HepG2 (cell line): ENCODE measurements around the gene CHPF. TPM values are rescaled to one million over a fixed set of nuclear protein-coding genes. Genes with fewer than 3 reads are reported as not detected.

Source experiments
- ATAC-seq: fragments of 200-7000 bp; cut with Tn5 transposase; 3 replicates; pipeline ENCODE4 v1.9.1; 2020; ENCODE audit warnings: mild to moderate bottlenecking, moderate library complexity
- BruUV-seq: library from RNA; stranded (reverse); fragments of 400-500 nt; replicated peaks from 2 replicates; lab custom pipeline; 2021; lab: Mats Ljungman, UMichigan
- CTCF ChIA-PET: fragments of 300-600 bp; formaldehyde crosslinking; extraction: SDS; loops from one replicate; lab custom pipeline; 2021; ENCODE audit warnings: low total read pairs, inconsistent platforms, low intra/inter-chr PET ratio; lab: Yijun Ruan, JAX
- POLR2A ChIA-PET: fragments of 350-600 bp; sonication (Branson Sonifier 250); formaldehyde crosslinking; loops from one replicate; lab custom pipeline; 2020; ENCODE audit warnings: antibody characterized with exemption, inconsistent platforms; lab: Yijun Ruan, JAX
- DNase-seq: peaks from one replicate; pipeline ENCODE4 v3.0.0-alpha.2; 2015; ENCODE audit warnings: low spot score
- FAIRE-seq: peaks from 3 replicates; lab custom pipeline; 2011; peaks lifted over from hg19 to GRCh38; lab: Jason Lieb, UNC
- H2AFZ ChIP-seq: one replicate; pipeline ENCODE4 v1.6.1; 2011; ENCODE audit warnings: low read length, inconsistent platforms
- H3K27ac ChIP-seq: fragments of 300-600 bp; 3 replicates; pipeline ENCODE4 v1.8.0; 2011; ENCODE audit warnings: mixed run types, mild to moderate bottlenecking, mixed read lengths, low read length, inconsistent platforms; ENCODE audit not compliant: insufficient read depth; ENCODE audit errors: extremely low read length
- H3K27me3 ChIP-seq, 2 experiments: fragments of 200-600 bp in 1 of 2; 2 replicates in 1 of 2; 3 replicates in 1 of 2; pipeline versions ENCODE4 v1.6.0 to v1.8.0; 2011; ENCODE audit warnings: low read length in 2 of 2, mild to moderate bottlenecking in 2 of 2, moderate library complexity in 2 of 2, inconsistent platforms in 1 of 2; ENCODE audit not compliant: insufficient read depth in 2 of 2, control insufficient read depth in 1 of 2
- H3K36me3 ChIP-seq, 2 experiments: fragments of 200-600 bp in 1 of 2; replicated peaks in 1 of 2; 2 replicates in 1 of 2; 3 replicates in 1 of 2; pipeline versions ENCODE4 v1.5.1 to v1.8.0; 2011; ENCODE audit warnings: low read length in 2 of 2, inconsistent platforms in 1 of 2; ENCODE audit not compliant: insufficient read depth in 2 of 2, control insufficient read depth in 1 of 2
- H3K4me1 ChIP-seq: 2 replicates; pipeline ENCODE4 v1.5.1; 2012; ENCODE audit warnings: low read length, inconsistent platforms; ENCODE audit not compliant: insufficient read depth
- H3K4me2 ChIP-seq: 2 replicates; pipeline ENCODE4 v1.6.0; 2011; ENCODE audit warnings: low read depth, low read length, inconsistent platforms
- H3K4me3 ChIP-seq, 3 experiments: fragments of 200-600 bp in 1 of 3; sonication (generic), shearing (Covaris generic) in 1 of 3; replicated peaks in 1 of 3; 2 replicates each; pipeline ENCODE4 v1.5.1; 2011 to 2016; ENCODE audit warnings: low read length in 3 of 3, inconsistent platforms in 2 of 3, low read depth in 2 of 3, mild to moderate bottlenecking in 2 of 3, control low read depth in 1 of 3, mixed read lengths in 1 of 3; ENCODE audit not compliant: insufficient read depth in 1 of 3
- H3K79me2 ChIP-seq: one replicate; pipeline ENCODE4 v1.6.1; 2011; ENCODE audit warnings: low read length, inconsistent platforms; ENCODE audit not compliant: insufficient read depth
- H3K9ac ChIP-seq: 2 replicates; pipeline ENCODE4 v1.6.0; 2011; ENCODE audit warnings: mild to moderate bottlenecking, low read depth, low read length, inconsistent platforms; ENCODE audit not compliant: insufficient read depth
- H3K9me3 ChIP-seq: 2 replicates; pipeline ENCODE4 v1.5.1; 2012; ENCODE audit warnings: mild to moderate bottlenecking, low read length
- H4K20me1 ChIP-seq: 2 replicates; pipeline ENCODE4 v1.6.0; 2011; ENCODE audit warnings: inconsistent platforms, mild to moderate bottlenecking, low read length, moderate library complexity; ENCODE audit not compliant: insufficient read depth
- GABPA ChIP-seq, 2 experiments: IDR thresholded peaks; 2 replicates each; pipeline ENCODE4 v1.6.1; 2011 to 2016; ENCODE audit warnings: low read depth in 2 of 2, low read length in 1 of 2, missing biosample characterization in 1 of 2, missing genetic modification characterization in 1 of 2
- MAFF ChIP-seq: IDR thresholded peaks from 2 replicates; pipeline ENCODE4 v1.6.1; 2011; ENCODE audit warnings: low read depth, low read length, improper control_type of control experiment
- MED8 ChIP-seq: sonication (generic); formaldehyde crosslinking; IDR thresholded peaks from 2 replicates; pipeline ENCODE4 v1.8.1; 2023; ENCODE audit warnings: mild to moderate bottlenecking, missing genetic modification reagents; ENCODE audit not compliant: insufficient replicate concordance
- POLR2AphosphoS5 ChIP-seq: IDR thresholded peaks from 2 replicates; pipeline ENCODE4 v1.6.1; 2012; ENCODE audit warnings: low read depth, low read length
- RBM22 ChIP-seq: fragments of 200-400 bp; formaldehyde crosslinking; optimal IDR thresholded peaks from 2 replicates; pipeline ENCODE3; 2017; ENCODE audit warnings: mild to moderate bottlenecking, low read length, moderate library complexity
- SMC3 ChIP-seq: IDR thresholded peaks from 2 replicates; pipeline ENCODE4 v1.6.1; 2011; ENCODE audit warnings: low read length, improper control_type of control experiment
- ZFAT ChIP-seq: sonication (generic); formaldehyde crosslinking; conservative IDR thresholded peaks from 2 replicates; pipeline ENCODE4 v1.8.1; 2023; ENCODE audit warnings: missing genetic modification reagents, inconsistent platforms
- ZNF138 ChIP-seq: sonication (generic); formaldehyde crosslinking; IDR thresholded peaks from 2 replicates; pipeline ENCODE4 v1.5.0; 2020; ENCODE audit warnings: mild to moderate bottlenecking, low read depth, missing genetic modification reagents
- ZNF33B ChIP-seq: sonication (generic); formaldehyde crosslinking; IDR thresholded peaks from 2 replicates; pipeline ENCODE4 v1.5.1; 2020; ENCODE audit warnings: mild to moderate bottlenecking, missing genetic modification reagents
- ZNF614 ChIP-seq: IDR thresholded peaks from 2 replicates; pipeline ENCODE4 v1.6.1; 2018; ENCODE audit warnings: missing biosample characterization, missing genetic modification reagents, inconsistent platforms, borderline replicate concordance
- WGBS: methylation state at CpG from one replicate; pipeline ENCODE4 v1.1.6; 2017; ENCODE audit warnings: low lambda C conversion rate; 5-methylcytosine and 5-hydroxymethylcytosine counted together
- in situ Hi-C: cut with HindIII; loops from 2 replicates; pipeline ENCODE4 v1.10.0; 2017; ENCODE audit warnings: low pct_unique_long_range_greater_than_20kb; ENCODE audit not compliant: extremely low pct_ligation_motif_present
- intact Hi-C: fragments of 100-400 bp; cut with micrococcal nuclease; formaldehyde crosslinking; loops from one replicate; pipeline ENCODE4 v1.10.0; 2022; ENCODE audit not compliant: unreplicated experiment
- polyA plus RNA-seq, 8 experiments: library from polyadenylated mRNA; depleted of rRNA in 3 of 8; stranded (reverse) in 7 of 8; unstranded in 1 of 8; fragments of >200 nt; fragmentation: Illumina TruSeq in 4 of 8; extraction: Trizol in 4 of 8; gene quantifications; 2 replicates each; pipeline versions ENCODE4 v1.2.1 to v1.2.3, GENCODE V29; 2011 to 2016; ENCODE audit warnings: low read depth in 4 of 8, missing spikeins in 1 of 8, mixed read lengths in 1 of 8; ENCODE audit not compliant: insufficient read depth in 1 of 8
- total RNA-seq, 5 experiments: library from RNA; depleted of rRNA; stranded (reverse); fragments of >200 nt; fragmentation: Illumina TruSeq; extraction: Trizol; gene quantifications; 2 replicates each; pipeline ENCODE4 v1.2.3, GENCODE V29; 2016; ENCODE audit warnings: low read depth in 1 of 5
- TF ChIP-seq, protein P1 (sequence below): sonication (generic); formaldehyde crosslinking; IDR thresholded peaks from 2 replicates; pipeline ENCODE4 v1.5.0; 2020; ENCODE audit warnings: mild to moderate bottlenecking, missing genetic modification reagents, moderate library complexity
- TF ChIP-seq, protein P2 (sequence below): sonication (generic); formaldehyde crosslinking; IDR thresholded peaks from 2 replicates; pipeline ENCODE4 v1.4.0; 2020; ENCODE audit warnings: missing genetic modification reagents, mild to moderate bottlenecking, borderline replicate concordance

Gene CHPF
- total and polyA plus RNA-seq, 2 of the 13 experiments (the other 11 are each of a cell fraction or from before 2014, with no cell fraction given) = 79.6 to 111 TPM

DNA sequence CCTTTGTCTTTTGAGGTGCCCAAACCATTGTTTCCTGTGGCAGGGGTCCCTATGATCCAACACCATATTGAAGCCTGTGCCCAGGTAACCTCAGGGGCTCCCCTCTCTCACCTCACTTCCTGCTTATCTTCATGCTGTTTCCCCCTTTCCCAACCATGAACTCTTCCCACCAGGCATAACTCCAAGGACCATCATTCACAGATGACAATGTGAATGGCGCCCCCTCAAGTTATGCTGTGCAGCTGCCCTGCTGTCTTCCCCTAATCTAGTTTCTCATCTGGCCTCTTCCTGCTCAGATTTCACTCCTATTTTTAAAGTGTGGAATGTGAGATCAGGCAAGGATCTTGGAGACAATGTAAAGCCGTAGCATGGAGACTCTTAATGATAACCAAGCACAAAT is 43.5 kb downstream of the CHPF start (continued):
- TF ChIP-seq, protein P1, sequence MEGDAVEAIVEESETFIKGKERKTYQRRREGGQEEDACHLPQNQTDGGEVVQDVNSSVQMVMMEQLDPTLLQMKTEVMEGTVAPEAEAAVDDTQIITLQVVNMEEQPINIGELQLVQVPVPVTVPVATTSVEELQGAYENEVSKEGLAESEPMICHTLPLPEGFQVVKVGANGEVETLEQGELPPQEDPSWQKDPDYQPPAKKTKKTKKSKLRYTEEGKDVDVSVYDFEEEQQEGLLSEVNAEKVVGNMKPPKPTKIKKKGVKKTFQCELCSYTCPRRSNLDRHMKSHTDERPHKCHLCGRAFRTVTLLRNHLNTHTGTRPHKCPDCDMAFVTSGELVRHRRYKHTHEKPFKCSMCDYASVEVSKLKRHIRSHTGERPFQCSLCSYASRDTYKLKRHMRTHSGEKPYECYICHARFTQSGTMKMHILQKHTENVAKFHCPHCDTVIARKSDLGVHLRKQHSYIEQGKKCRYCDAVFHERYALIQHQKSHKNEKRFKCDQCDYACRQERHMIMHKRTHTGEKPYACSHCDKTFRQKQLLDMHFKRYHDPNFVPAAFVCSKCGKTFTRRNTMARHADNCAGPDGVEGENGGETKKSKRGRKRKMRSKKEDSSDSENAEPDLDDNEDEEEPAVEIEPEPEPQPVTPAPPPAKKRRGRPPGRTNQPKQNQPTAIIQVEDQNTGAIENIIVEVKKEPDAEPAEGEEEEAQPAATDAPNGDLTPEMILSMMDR (CRISPR knock-in tag) = peak; percentile 61
- TF ChIP-seq SMC3 = peak; percentile 25; the same call in 1 of the 2 replicates
- 0 out of 2 replicates have a peak, but pooled peaks have one; percentile 20 for TF ChIP-seq ZNF33B (CRISPR knock-in tag)
- TF ChIP-seq MAFF = no peak
- TF ChIP-seq ZFAT (CRISPR knock-in tag) = no peak
- TF ChIP-seq MED8 (CRISPR knock-in tag) = no peak
- TF ChIP-seq GABPA (IDR thresholded peaks at IDR 0.05; ENCODE audit: low read depth, low read length) = no peak
- 0 out of 2 replicates have a peak, but pooled peaks have one; percentile 24 for TF ChIP-seq GABPA (CRISPR knock-in tag; IDR thresholded peaks at IDR 0.05; ENCODE audit: low read depth)

DNA sequence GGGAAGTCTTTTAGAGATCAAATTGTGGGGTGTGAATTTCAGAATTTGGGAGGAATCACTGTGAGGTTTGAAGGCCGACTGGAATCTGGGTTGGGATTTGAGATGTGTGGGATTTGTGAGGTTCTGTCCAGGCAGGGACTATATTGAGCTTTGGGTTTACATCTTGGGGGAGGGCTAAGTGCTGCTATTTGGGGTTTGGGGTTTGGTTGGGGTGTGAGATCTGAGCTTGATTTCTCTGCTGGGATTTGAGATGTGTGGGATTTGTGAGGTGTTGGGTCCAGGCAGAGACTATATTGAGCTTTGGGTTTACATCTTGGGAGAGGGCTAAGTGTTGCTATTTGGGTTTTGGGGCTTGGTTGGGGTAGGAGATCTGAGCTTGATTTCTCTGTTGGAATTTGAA is 44.1 kb downstream of the CHPF start:
- Histone ChIP-seq H3K27me3 (peaks cover 6 to 31% of the 10 kb centered on the region in 2 experiments; a peak in 4 of 5 replicates), H3K4me1 (peaks cover 56% of the 10 kb centered on the region), H3K79me2 (peaks cover 12% of the 10 kb centered on the region), H4K20me1 (no peaks in the 10 kb centered on the region), H3K9ac (peak overlapping the region; percentile 96), H3K36me3 (peaks cover 7 to 14% of the 10 kb centered on the region in 2 experiments), H3K4me2 (peak overlapping the region; percentile 97), H2AFZ (no peak overlapping the region), H3K27ac (peak overlapping the region; percentile 70), H3K9me3 (no peaks in the 10 kb centered on the region), H3K4me3 (peak overlapping the region; percentile 79 to 93 (median 89))
- WGBS = 4% methylated on average over 1 of the region's 1 CpG
- POLR2A ChIA-PET = interaction anchor here (1.2 to 4.4 kb wide), 4 partner anchors 11 to 98 kb away, joined by 5 to 94 read pairs (median 14); partner anchors contain the start of genes ASIC4 and STK11IP
- no peak for FAIRE-seq
- TF ChIP-seq RBM22 = peak; percentile 20
- 0 out of 2 replicates have a peak, but pooled peaks have one; percentile 13 for TF ChIP-seq POLR2AphosphoS5
- TF ChIP-seq ZNF614 (CRISPR knock-in tag) = no peak
- no peak for TF ChIP-seq ZNF138 (CRISPR knock-in tag)
- TF ChIP-seq, protein P2, sequence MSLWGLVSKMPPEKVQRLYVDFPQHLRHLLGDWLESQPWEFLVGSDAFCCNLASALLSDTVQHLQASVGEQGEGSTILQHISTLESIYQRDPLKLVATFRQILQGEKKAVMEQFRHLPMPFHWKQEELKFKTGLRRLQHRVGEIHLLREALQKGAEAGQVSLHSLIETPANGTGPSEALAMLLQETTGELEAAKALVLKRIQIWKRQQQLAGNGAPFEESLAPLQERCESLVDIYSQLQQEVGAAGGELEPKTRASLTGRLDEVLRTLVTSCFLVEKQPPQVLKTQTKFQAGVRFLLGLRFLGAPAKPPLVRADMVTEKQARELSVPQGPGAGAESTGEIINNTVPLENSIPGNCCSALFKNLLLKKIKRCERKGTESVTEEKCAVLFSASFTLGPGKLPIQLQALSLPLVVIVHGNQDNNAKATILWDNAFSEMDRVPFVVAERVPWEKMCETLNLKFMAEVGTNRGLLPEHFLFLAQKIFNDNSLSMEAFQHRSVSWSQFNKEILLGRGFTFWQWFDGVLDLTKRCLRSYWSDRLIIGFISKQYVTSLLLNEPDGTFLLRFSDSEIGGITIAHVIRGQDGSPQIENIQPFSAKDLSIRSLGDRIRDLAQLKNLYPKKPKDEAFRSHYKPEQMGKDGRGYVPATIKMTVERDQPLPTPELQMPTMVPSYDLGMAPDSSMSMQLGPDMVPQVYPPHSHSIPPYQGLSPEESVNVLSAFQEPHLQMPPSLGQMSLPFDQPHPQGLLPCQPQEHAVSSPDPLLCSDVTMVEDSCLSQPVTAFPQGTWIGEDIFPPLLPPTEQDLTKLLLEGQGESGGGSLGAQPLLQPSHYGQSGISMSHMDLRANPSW (CRISPR knock-in tag) = 0 out of 2 replicates have a peak, but pooled peaks have one; percentile 8
- intact Hi-C loops (loop anchor here (5.0 kb wide), 2 partner anchors 98 to 112 kb away; partner anchors contain the start of genes DNPEP and STK11IP), in situ Hi-C loops (no loop called here)
- DNase-seq = no peak
- CTCF ChIA-PET = no interaction called here
- ATAC-seq = no peak
- no TSS peak for BruUV-seq
